GM19193 (cell line): ENCODE results near the gene NUDT9.

Experiments used
- POLR2A ChIP-seq: IDR thresholded peaks from 4 replicates; pipeline ENCODE4 v1.6.1; 2011; ENCODE audit not compliant: insufficient read depth, insufficient read length; ENCODE audit errors: extremely low read depth

NUDT9 gene, protein sequence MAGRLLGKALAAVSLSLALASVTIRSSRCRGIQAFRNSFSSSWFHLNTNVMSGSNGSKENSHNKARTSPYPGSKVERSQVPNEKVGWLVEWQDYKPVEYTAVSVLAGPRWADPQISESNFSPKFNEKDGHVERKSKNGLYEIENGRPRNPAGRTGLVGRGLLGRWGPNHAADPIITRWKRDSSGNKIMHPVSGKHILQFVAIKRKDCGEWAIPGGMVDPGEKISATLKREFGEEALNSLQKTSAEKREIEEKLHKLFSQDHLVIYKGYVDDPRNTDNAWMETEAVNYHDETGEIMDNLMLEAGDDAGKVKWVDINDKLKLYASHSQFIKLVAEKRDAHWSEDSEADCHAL

DNA sequence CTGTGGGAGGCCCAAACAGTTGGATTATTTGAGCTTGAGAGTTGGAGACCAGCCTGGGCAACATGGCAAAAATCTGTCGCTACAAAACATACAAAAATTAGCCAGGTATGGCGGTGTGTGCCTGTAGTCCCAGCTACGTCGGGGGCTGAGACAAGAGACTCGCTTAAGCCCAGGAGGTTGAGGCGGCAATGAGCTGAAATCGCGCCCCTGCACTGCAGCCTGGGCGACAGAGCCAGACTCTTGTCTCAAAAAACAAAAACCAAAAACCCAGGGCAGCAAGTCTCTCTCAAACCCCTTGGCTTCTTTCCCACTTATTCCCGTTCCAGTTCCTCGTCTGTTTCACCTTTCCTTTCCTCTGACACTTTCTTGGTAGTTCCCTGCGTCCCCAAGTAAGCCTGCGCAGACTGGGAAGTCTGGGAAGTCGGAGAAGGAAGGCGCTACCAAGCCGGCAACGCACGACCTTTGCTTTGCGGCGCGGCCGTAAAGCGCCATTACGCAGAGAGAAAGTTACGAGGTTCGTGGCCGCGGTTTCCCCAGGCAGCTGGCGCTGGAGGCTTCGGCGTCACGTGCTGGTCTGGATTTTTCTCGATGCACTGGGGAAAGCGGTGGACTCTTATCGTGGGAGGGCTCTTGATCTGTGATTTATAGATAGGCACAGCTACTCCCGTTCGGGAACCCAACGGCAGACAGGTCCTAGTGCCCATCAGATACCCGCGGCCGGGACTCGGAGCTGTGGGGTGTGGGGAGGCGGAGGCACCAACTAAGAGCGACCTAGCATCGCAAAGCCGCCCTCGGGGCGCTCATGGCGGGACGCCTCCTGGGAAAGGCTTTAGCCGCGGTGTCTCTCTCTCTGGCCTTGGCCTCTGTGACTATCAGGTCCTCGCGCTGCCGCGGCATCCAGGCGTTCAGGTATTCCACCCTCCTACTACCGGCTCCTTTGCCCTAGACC lies at the start of gene NUDT9:
Gene NUDT9 (plus strand): TSS at position 470 of the 949 bp plus-strand sequence. CDS start 333 bp downstream, at position 803.
- peak; percentile 85 for TF ChIP-seq POLR2A

DNA sequence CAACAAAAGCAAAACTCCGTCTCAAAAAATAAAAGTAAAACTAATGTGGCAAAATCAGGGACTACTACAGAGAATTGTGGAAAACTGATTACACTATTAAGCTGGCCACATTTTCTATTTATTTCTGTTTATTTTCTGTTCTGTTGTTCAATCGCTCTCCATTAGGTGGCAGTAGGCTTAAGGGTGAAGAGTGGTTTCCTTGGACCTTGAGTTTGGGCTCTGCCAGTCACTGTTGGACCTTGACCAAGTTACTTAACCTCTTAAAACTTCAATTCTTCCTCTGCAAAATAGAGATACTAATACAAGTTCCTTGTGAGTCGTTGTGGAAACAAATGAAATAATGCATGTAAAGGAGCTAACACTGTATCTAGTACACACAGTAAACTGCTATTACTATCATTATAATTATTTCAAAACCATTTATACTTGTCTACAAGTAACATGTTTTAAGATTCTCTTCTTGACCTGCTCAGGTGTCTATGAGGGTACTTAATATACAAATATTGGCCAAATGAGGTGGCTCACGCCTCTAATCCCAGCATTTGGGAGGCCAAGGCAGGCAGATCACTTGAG lies 46.6 kb upstream of the NUDT9 start:
- no peak for TF ChIP-seq POLR2A

DNA sequence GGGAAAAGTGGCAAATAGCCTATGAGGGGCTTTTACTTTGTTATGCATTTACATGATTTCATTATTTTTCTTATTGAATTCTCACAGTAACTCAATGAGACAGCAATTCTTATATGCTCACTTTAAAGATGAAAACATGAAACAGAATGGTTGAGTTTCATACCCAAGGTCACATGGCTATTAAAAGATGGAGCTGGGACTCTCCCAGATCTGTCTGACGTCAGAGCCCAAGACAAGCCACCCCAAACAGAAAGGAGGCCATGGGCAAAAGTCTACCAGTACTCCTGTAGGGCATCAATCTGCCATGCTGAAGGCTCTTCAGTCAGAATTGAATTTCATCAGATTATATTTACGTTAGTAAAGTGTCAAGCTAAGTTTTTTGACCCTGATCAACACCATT lies 44.6 kb upstream of the NUDT9 start:
- no peak for TF ChIP-seq POLR2A

GRCh38 chr4:87382116-87382515 lies 40.3 kb upstream of the NUDT9 start:
- TF ChIP-seq POLR2A: no peak

DNA sequence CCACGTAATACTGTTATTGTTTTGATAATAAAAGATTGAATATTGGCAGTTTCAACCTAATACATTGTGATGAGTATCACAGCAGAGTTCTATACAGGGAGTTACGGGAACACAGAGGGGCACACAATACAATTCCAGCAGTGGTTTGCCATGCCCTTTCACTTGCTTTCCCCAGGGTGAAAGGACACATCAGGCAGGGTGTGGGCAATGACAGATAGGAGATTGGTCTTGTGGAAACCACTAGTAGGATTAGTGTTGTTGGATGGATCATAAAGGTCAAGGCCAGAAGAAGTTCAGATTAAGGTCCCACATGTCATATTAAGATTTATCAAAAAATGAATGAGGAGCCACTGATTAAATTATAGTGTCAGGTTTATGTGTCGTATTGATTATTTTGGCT lies 39.4 kb upstream of the NUDT9 start:
- no peak for TF ChIP-seq POLR2A

- TF ChIP-seq POLR2A: no peak
Measured at GRCh38 chr4:87387237-87387636, 35.1 kb upstream of the NUDT9 start.

DNA sequence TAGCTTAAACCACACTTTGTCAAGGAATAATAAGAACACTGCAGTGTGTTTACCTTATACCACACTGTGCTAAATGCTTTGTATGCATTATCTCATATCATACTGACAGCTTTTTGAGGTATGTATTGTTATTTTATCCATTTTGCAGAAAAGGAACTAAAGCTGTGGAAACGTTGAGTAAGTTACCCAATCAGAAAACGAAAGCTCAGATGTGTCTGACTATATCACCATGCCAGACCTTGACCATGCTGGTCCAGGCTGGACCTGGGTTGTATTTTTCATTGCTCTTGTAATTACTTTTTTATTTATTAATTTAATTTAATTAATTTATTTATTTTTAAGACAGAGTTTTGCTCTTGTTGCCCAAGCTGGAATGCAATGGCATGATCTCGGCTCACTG lies 33.5 kb upstream of the NUDT9 start:
- TF ChIP-seq POLR2A: no peak

DNA sequence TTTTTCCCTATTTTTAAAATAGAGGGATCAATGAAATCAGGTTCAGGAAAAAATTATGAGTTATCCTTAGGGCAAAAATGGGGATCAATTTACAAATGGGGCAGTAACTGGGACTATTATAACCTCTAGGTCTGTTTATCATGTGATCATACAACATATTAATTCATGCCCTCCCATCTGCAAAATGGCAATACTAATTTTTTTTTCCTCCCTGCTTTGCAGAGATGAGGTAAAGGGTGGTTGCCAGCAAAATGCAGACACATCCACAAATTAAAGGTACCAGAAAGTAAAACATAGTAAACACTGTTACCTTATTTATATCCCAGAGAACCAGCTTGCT lies 31.9 kb upstream of the NUDT9 start:
- no peak for TF ChIP-seq POLR2A

DNA sequence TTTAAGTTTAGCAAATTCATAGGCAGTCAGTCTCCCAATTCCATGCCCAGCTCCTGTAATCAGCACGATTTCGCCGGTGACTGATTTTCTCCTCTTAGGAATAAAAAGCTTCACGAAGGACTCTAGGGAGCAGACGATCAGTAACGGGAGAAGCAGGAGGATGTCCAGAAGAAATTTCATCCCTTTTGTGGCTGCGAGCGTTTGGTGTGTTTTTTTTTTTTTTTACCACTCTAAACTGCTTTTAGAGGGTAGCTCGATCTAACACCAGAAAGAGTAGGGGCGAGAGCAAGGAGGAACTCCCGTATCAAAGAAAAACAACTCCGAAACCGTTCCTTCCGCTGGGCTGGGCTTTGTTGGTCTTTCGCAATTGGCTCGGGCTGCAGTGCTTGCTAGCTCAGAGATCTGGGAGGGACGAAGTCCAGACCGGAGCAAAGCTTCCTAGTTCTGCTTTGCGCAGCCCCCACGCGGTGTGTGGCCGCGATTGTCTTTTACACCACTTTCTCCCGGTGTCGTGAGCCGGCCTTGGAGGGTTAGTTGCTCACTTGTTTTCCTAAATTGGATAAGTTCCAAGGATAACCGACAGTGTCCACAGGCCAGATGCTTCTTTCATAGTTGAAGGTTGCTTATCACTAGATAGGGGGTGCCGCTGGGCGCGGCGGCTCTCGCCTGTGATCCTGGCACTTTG lies 31.3 kb upstream of the NUDT9 start, which contains the start of gene HSD17B11:
Gene HSD17B11 (minus strand): TSS at position 298 of the 685 bp plus-strand sequence. CDS start 118 bp downstream, at position 180.
- TF ChIP-seq POLR2A: peak; percentile 90

DNA sequence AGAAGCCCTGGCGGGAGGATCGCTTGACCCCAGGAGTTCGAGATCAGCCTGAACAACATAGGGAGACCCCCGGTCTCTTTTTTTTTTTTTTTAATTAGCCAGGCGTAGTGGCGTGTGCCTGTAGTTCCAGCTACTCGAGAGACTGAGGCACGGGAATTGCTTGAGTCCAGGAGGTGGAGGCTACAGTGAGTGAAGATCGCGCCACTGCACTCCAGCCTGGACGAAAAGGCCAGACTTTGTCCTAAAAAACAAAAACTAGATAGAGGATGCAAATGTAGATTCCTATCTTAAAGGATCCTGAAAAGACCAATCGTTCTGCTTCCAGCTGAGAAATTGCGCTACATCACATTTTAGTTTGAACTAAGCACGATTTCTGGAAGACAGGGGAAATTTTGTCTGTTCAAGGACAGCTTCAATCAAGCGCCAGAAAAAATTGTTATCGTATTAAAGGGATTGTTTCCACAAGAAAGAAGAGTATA lies 30.8 kb upstream of the NUDT9 start:
- no peak for TF ChIP-seq POLR2A

DNA sequence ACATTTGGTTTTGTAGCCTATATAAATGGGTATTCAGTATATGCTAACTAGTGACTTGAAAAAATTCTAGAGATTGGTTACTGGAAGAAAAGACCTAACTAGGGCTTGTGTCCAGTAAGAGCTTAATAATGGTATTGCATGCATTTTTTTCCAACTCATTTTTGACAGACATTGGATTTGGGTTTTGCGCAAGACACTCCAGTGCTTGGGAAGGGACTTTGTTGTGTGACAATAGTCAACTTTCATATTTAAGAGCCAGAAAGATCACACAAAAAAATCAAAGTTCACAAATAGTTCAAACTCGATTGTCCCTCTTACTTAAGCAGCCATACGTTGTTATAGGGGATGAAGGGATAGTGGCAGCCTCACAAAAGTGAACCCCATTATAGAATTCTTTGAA lies 30.2 kb upstream of the NUDT9 start:
- TF ChIP-seq POLR2A: no peak

DNA sequence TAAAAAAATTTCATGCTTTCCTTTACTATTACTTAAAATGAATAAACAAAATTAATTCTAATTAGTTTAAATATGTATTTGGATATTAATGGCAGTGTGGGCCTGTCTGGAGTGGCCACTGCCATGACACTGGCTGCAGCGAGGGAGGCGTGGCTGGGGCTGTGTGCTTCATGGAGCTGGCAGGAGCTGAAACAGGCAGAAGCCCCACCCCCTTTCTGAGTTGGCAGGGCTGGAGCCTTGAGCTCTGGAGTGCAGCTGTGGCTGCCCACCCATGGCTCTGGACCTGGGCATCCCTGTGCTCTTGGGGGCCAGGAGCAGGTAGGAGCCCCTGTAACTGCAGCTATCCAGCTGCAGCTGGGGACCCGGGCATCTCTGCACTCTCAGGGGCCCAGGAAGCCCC lies 23.2 kb upstream of the NUDT9 start:
- no peak for TF ChIP-seq POLR2A

DNA sequence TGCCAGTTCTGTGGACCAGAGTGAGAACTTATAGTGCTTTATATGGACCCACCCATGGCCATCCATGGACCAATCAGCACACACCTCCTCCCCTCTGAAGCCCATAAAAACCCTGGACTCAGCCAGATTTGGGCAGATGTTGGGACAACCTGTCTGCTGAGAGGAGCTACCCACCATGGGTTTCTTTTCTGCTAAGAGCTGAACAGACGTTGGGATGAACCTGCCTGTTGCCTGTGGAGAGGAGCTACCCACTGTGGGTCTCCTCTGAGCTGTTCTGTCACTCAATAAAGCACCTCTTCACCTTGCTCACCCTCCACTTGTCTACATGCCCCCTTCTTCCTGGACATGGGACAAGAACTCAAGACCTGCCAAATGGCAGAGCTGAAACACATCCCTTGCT lies 22.4 kb upstream of the NUDT9 start:
- TF ChIP-seq POLR2A: no peak

DNA sequence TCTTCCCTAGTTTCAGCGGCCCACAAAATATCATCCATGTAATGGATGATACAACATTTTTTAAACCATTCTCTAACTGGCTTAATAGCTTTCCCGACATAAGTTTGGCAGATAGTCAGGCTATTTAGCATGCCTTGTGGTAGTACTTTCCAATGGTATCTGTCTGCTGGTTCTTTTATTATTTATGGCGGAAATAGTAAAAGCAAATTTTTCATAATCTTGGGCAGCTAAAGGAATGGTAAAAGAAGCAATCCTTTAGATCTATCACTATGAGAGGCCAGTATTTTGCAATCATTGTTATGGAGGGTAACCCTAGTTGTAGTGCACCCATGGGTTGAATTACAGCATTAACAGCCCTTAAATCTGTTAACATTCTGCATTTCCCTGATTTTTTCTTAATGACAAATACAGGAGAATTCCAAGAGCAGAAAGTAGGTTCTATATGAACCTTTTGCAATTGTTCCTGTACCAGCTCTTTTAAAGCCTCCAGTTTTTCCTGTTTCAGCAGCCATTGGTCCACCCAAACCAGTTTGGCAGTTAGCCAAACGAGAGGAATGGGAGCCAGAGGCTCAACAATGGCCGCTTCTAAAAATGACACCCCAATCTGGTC lies 17.1 kb upstream of the NUDT9 start:
- TF ChIP-seq POLR2A: no peak
